Gastrocnemius medialis (tissue), 4 donors: ENCODE data around the gene TFF1. TPM values are rescaled to one million over a fixed set of nuclear protein-coding genes. Genes with fewer than 3 reads are reported as not detected.

Source experiments
- ATAC-seq, 2 donors: fragments of 150-250 bp; one replicate each; pipeline ENCODE4 v1.9.1; 2016
- DNase-seq, 2 donors: peaks; one replicate each; pipeline ENCODE4 v3.0.0-alpha.2; 2019
- H3K27ac ChIP-seq, 4 donors: fragments of 200-600 bp; sonication (generic); 1 replicate in 1 of 4; 2 replicates in 3 of 4; pipeline ENCODE4 v1.5.1; 2016 to 2018; ENCODE audit warnings: mild to moderate bottlenecking in 2 of 4, moderate library complexity in 1 of 4
- H3K27me3 ChIP-seq, 3 donors: fragments of 200-600 bp; sonication (generic) in 2 of 3; 1 replicate in 1 of 3; 2 replicates in 2 of 3; pipeline versions ENCODE4 v1.5.1 to v1.6.0; 2016 to 2019; ENCODE audit warnings: mild to moderate bottlenecking in 1 of 3, moderate library complexity in 1 of 3
- H3K36me3 ChIP-seq, 2 donors: fragments of 200-600 bp; sonication (generic) in 1 of 2; one replicate each; pipeline ENCODE4 v1.5.1; 2017 to 2018
- H3K4me1 ChIP-seq, 2 donors: fragments of 200-600 bp; sonication (generic) in 1 of 2; one replicate each; pipeline ENCODE4 v1.5.1; 2016 to 2017; ENCODE audit warnings: mild to moderate bottlenecking in 2 of 2
- H3K4me3 ChIP-seq, 4 donors: fragments of 200-600 bp; sonication (generic) in 3 of 4; 1 replicate in 1 of 4; 2 replicates in 3 of 4; pipeline ENCODE4 v1.5.1; 2016 to 2019; ENCODE audit warnings: mild to moderate bottlenecking in 2 of 4
- H3K9me3 ChIP-seq, 3 donors: fragments of 200-600 bp; sonication (generic) in 2 of 3; 1 replicate in 1 of 3; 2 replicates in 2 of 3; pipeline ENCODE4 v1.5.1; 2016 to 2019
- CTCF ChIP-seq, 5 experiments: fragments of 450-650 bp in 3 of 5; fragments of 200-600 bp in 2 of 5; sonication (generic) in 2 of 5; IDR thresholded peaks in 4 of 5; conservative IDR thresholded peaks in 1 of 5; 1 replicate in 4 of 5; 2 replicates in 1 of 5; pipeline ENCODE4 v1.5.1; 2016 to 2019; ENCODE audit warnings: antibody characterized with exemption in 5 of 5, mild to moderate bottlenecking in 3 of 5, moderate library complexity in 3 of 5
- POLR2A ChIP-seq, 2 donors: fragments of 450-650 bp; IDR thresholded peaks; one replicate each; pipeline ENCODE4 v1.6.1; 2017; ENCODE audit warnings: antibody characterized with exemption in 2 of 2, mild to moderate bottlenecking in 2 of 2, moderate library complexity in 2 of 2
- in situ Hi-C, 4 donors: fragments of 200-750 bp; cut with MboI; loops; one replicate each; pipeline versions ENCODE4 v1.15.0 to v1.8.0; 2017; ENCODE audit warnings: low sequenced_read_pairs in 4 of 4
- intact Hi-C: fragments of 100-400 bp; cut with DNase I; formaldehyde crosslinking; loops from one replicate; pipeline ENCODE4 v1.15.1; 2023; ENCODE audit warnings: low total_unique reads
- total RNA-seq, 4 donors: library from RNA; depleted of rRNA; stranded (reverse); fragments of >200 nt; gene quantifications; one replicate each; pipeline versions ENCODE4 v1.1.0 to v1.2.3, GENCODE V29; 2016

Gene TFF1
- total RNA-seq, 4 donors from 2014 or later, result not detected

- in situ Hi-C loops (no loop called here), intact Hi-C loops (no loop called here)
- Histone ChIP-seq H3K27ac (no peak overlapping the region), H3K4me3 (no peak overlapping the region), H3K36me3 (no peaks in the 10 kb centered on the region), H3K4me1 (no peaks in the 10 kb centered on the region), H3K9me3 (no peaks in the 10 kb centered on the region), H3K27me3 (peaks cover 0 to 7% (median 5%) of the 10 kb centered on the region in 3 donors)
- ATAC-seq (no peak), DNase-seq (no peak)
- no peak for TF ChIP-seq CTCF (IDR thresholded peaks at IDR 0.05 in 4 of 5, conservative IDR thresholded peaks at IDR 0.05 in 1 of 5)
- TF ChIP-seq POLR2A (IDR thresholded peaks at IDR 0.05), result no peak
These were observed 23.9 kb upstream of the TFF1 start for GRCh38 chr21:42390193-42390592.

GRCh38 chr21:42389449-42389835, 23.1 kb upstream of the TFF1 start:
- Histone ChIP-seq H3K4me3 (no peak overlapping the region), H3K4me1 (no peaks in the 10 kb centered on the region), H3K27me3 (peaks cover 0 to 7% (median 5%) of the 10 kb centered on the region in 3 donors), H3K9me3 (no peaks in the 10 kb centered on the region), H3K36me3 (no peaks in the 10 kb centered on the region), H3K27ac (no peak overlapping the region)
- intact Hi-C loops (no loop called here), in situ Hi-C loops (no loop called here)
- DNase-seq (no peak), ATAC-seq (no peak)
- TF ChIP-seq POLR2A (IDR thresholded peaks at IDR 0.05), result no peak
- TF ChIP-seq CTCF (IDR thresholded peaks at IDR 0.05 in 4 of 5, conservative IDR thresholded peaks at IDR 0.05 in 1 of 5), result no peak

GRCh38 chr21:42388740-42389448, 22.6 kb upstream of the TFF1 start:
- DNase-seq, result no peak
- Histone ChIP-seq H3K27ac (no peak overlapping the region), H3K9me3 (no peaks in the 10 kb centered on the region), H3K4me1 (no peaks in the 10 kb centered on the region), H3K4me3 (no peak overlapping the region), H3K36me3 (no peaks in the 10 kb centered on the region), H3K27me3 (peaks cover 0 to 7% (median 5%) of the 10 kb centered on the region in 3 donors)
- TF ChIP-seq CTCF (IDR thresholded peaks at IDR 0.05 in 4 of 5, conservative IDR thresholded peaks at IDR 0.05 in 1 of 5), result no peak
- TF ChIP-seq POLR2A (IDR thresholded peaks at IDR 0.05), result no peak
- in situ Hi-C loops, result no loop called here
- intact Hi-C loops, result no loop called here
- ATAC-seq, result no peak

GRCh38 chr21:42387843-42388340, 21.6 kb upstream of the TFF1 start:
- TF ChIP-seq CTCF (IDR thresholded peaks at IDR 0.05 in 4 of 5, conservative IDR thresholded peaks at IDR 0.05 in 1 of 5) (no peak), POLR2A (IDR thresholded peaks at IDR 0.05) (no peak)
- no peak overlapping the region for H3K4me3 ChIP-seq
- in situ Hi-C loops, result no loop called here
- H3K27me3 ChIP-seq, result peaks cover 0 to 7% (median 5%) of the 10 kb centered on the region in 3 donors
- ATAC-seq, result no peak
- intact Hi-C loops, result no loop called here
- DNase-seq, result no peak
- no peaks in the 10 kb centered on the region for H3K9me3 ChIP-seq
- H3K36me3 ChIP-seq, result no peaks in the 10 kb centered on the region
- H3K4me1 ChIP-seq, result no peaks in the 10 kb centered on the region
- no peak overlapping the region for H3K27ac ChIP-seq
